ENCODE measurements around the gene MFAP2.
"Not testable (repeated sequence)": the region's sequence is repeated elsewhere in the genome, so short reads cannot be mapped to it uniquely, and the experiment has no call there.

The MFAP2 gene

GRCh38 chr1:16978567-16979474 is 1.6 kb downstream of the MFAP2 start:
- DNase-seq, result peak in 1 of 4 experiments; percentile 15

GRCh38 chr1:16978139-16978538 is 2.3 kb downstream of the MFAP2 start:
- DNase-seq, result no peak

DNA sequence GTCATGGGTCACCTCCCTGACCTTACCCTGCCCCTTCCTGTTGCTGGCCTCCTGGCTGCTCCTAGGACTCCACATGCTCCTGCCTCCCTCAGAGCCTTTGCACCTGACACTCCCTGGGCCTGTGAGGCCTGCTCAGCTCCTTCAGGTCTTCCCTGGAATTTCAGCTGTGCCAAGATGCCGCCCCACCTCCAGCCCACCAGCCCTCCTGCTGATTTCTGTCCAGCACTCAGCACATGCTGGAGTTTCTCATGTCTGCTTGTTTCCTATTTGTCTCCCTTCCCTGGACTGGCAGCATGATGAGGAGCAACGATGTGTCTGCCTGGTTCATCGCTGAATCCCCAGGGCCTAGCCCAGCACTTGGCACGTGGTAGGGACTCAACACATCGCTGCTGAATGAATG is 3.0 kb downstream of the MFAP2 start:
- DNase-seq, result no peak

DNA sequence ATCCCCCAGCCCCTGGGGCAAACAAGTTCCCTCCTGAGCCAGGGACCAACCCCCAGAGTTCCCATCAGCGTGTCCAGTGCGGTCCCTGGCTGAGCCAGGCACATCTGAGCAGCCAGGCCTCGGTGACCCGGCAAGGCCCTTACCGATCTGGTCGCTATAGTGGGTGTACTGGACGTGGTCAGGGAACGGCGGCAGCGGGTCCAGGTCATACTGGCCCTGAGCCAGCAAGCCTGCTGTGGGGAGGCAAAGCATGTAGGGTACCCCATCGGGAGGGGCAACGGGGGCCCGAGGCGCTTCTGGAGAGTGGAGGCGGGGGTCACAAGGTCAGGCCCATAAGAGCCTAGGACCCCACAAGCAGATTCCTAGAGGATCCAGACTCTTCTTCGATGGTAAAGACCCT is 3.5 kb downstream of the MFAP2 start:
- no peak for DNase-seq

- DNase-seq, result no peak
These were observed 4.6 kb downstream of the MFAP2 start for GRCh38 chr1:16975838-16976237.

DNA sequence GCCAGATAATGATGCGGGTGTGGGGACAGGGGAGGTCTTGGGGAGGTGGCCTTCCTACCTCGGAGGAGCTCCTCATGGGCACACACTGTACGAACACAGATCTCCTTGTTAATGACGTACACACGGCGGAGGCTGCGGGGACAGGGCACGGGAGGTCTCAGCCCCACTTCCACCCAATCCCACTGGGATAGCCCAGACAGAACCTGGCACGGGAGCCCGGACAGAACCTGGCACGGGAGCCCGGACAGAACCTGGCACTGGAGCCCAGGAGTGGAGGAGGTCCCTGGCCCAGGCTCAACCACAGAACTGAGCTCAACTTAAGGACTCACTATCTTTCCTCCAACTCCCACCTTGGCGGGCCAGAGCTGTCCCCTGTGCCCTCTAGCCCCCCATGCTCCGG is 5.2 kb downstream of the MFAP2 start:
- DNase-seq, result no peak

GRCh38 chr1:16973215-16973614 is 7.2 kb downstream of the MFAP2 start:
- DNase-seq, result no peak

GRCh38 chr1:16972189-16972895 is 8.1 kb downstream of the MFAP2 start:
- no peak for DNase-seq

- no peak for DNase-seq
These were observed 8.9 kb downstream of the MFAP2 start for GRCh38 chr1:16971341-16972188.

DNA sequence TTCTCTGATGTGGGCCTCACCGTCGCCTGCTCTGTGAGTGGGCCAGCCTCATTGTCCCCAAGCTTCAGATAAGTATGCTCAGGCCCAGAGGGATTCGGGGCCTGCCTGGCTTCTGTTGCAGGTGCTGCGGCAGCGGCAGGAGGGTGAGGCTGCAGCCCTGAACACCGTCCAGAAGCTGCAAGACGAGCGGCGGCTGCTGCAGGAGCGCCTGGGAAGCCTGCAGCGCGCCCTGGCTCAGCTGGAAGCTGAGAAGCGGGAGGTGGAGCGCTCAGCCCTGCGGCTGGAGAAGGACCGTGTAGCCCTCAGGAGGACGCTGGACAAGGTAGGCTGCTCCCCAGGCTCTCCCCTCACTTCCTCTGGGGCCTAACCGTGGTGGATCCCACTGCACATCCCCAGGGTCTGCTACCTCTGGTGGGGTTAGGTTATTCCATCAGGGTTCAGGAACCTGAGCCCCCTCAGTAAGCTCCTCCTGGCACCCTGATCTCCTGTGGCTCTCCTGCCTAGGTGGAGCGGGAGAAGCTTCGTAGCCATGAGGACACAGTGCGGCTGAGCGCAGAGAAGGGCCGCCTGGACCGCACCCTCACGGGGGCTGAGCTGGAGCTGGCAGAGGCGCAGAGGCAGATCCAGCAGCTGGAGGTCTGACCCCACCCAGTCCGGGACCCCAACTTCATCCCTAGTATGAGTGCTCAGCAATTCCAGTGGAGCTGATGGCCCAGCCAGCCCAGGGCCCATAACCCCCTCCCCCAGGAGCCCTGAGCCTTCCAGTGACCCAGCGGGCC is 10.1 kb downstream of the MFAP2 start:
- DNase-seq, result no peak

GRCh38 chr1:16969651-16970050 is 10.8 kb downstream of the MFAP2 start:
- DNase-seq, result no peak

- no peak for DNase-seq
These were observed 11.3 kb downstream of the MFAP2 start for GRCh38 chr1:16969057-16969611.

DNA sequence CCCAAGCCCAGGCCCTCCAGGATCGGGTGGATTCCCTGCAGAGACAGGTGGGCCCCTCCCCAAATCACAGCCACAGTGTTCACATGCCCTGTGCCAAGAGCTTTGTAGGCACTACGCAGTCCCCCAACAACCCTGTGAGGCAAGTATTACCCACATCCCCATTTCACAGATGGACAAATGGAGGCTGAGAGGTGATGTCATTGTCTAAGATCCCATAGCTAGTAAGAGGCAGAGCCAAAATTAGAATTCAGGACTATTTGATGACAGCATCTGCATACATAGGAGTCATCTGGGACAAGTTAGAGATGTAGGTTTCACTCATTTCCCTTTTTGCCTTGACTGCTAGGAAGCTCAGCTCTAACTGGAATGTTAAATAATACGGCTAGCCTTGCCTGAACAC is 12.0 kb downstream of the MFAP2 start:
- no peak for DNase-seq

DNA sequence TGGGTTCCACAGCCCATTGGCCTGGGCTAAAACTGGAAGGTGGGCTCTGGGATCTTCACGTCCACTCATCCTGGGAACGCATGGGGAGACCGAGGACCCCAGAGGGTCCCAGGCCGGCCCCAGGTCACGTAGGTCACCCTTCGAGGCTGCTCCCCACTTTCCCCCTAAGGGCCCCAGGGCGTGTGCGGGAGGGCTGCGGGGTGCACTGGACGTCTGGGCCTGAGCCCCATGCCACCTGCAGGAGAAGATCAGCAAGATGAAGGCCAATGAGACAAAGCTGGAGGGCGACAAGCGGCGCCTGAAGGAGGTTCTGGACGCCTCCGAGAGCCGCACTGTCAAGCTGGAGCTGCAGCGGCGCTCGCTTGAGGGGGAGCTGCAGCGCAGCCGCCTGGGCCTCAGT is 12.5 kb downstream of the MFAP2 start:
- no peak for DNase-seq

DNA sequence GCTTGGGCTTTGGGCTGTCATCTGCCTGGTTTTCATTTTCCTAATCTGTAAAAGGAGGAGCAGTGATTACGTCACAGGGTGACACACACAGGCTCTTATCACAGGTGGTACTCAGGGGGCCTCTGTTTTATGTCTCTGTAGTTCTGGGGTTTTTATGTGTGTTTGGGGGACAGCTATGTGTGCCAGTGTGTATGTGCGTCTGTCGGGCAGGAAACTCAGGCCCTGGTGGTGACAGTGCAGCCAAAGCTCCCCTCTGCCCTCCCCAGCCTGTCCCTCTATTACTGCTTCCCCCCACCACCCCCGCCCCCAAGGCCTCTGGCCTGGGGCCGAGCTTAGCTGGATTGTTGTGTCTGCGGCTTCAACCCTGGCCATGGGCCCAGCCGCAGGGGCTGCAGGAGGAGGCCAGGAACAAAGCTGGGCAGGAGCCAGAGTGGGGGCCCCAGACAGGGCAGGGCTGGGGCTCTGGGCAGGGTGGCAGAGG is 13.3 kb downstream of the MFAP2 start:
- no peak for DNase-seq

GRCh38 chr1:16966282-16966681 is 14.1 kb downstream of the MFAP2 start:
- no peak for DNase-seq

DNA sequence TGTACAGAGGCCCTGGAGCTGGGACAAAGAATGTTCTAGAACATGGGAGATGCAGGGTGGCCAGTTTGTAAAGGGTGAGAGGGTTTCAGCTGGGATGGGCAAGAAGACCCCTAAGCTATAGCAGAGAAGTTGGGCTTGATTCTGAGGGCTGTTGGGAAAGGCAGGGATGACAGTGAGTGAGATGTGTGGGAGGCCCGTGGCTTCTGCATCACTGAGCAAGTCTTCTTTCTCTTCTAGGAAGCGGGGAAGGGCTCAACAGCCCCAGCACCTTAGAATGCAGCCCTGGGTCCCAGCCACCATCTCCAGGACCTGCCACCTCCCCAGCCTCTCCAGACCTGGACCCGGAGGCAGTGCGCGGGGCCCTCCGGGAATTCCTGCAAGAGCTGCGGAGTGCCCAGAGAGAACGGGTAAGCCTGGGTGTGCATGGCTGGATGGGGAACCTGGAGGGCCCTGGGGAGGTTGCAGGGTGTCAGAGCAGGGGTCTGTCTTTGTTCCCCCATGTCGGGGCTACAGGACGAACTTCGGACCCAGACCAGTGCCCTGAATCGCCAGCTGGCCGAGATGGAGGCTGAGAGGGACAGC is 14.8 kb downstream of the MFAP2 start:
- peak in 1 of 4 experiments; percentile 20 for DNase-seq

GRCh38 chr1:16964169-16964568 is 16.3 kb downstream of the MFAP2 start:
- not testable (repeated sequence) for DNase-seq

GRCh38 chr1:16961297-16962133 is 18.9 kb downstream of the MFAP2 start:
- no peak for DNase-seq

DNA sequence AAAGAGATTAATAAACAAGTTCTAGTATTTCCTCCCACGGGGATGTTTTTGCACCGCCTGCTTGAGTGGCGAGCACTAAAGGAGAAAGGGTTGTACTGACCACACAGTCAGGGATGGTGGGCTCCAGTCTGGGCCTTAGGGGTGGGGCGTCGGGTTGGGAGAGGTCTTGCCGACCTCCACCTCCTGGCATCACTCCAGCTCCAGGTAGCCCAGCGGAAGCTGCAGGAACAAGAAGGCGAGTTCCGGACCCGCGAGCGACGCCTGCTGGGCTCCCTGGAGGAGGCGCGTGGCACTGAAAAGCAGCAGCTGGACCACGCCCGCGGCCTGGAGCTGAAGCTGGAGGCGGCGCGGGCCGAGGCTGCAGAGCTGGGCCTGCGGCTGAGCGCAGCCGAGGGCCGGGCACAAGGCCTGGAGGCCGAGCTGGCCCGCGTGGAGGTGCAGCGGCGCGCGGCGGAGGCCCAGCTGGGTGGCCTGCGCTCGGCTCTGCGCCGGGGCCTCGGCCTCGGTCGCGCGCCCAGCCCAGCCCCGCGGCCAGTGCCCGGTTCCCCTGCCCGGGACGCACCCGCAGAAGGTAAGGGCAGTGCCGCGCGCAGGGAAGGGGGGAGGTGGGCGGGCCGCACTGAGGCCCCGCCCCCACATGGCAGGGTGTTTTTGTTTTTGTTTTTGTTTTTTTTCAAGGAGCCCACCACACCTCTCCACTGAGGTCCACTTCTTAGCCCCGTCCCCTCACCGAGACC is 19.7 kb downstream of the MFAP2 start:
- DNase-seq, result peak; percentile 82 to 93 (median 88)

All from suppressor macrophage (primary cell).